ENCODE results near the gene HMGCL. TPM values are rescaled to one million over a fixed set of nuclear protein-coding genes. Genes with fewer than 3 reads are reported as not detected.

HMGCL gene
- total RNA-seq, 1 donor from 2014 or later = 26.8 TPM

- DNase-seq (ENCODE audit: low spot score) = no peak
- Mint-ChIP-seq H3K36me3 (ENCODE audit: low read depth) (peaks cover 35% of the 10 kb centered on the region), H3K4me1 (ENCODE audit: low read depth) (peaks cover under 1% of the 10 kb centered on the region), H3K4me3 (ENCODE audit: unreplicated experiment) (no peak overlapping the region), H3K9me3 (ENCODE audit: low read depth) (no peaks in the 10 kb centered on the region), H3K27me3 (ENCODE audit: low read depth) (no peaks in the 10 kb centered on the region), H3K27ac (ENCODE audit: unreplicated experiment) (no peak overlapping the region)
- TF ChIP-seq CTCF (IDR thresholded peaks at IDR 0.05) = no peak
These were observed 72.3 kb downstream of the HMGCL start for GRCh38 chr1:23752909-23753308.

Other genes with a start within 250 kb of the HMGCL start
- gene RPL11, start 133.6 kb downstream of the HMGCL start, total RNA-seq = 485 to 589 TPM (median 492 TPM) in 3 replicates
- gene ELOA, start 82.0 kb downstream of the HMGCL start, total RNA-seq = 41.7 to 47.8 TPM (median 42.9 TPM) in 3 replicates
- gene PITHD1, start 47.0 kb downstream of the HMGCL start, total RNA-seq = 36.2 to 36.5 TPM (median 36.4 TPM) in 3 replicates
- gene LYPLA2, start 34.3 kb downstream of the HMGCL start, total RNA-seq = 39.8 to 43.0 TPM (median 40.4 TPM) in 3 replicates
- 24.9 to 34.0 TPM (median 25.7 TPM) in 3 replicates for gene GALE, start 24.7 kb downstream of the HMGCL start, total RNA-seq
- 14.6 to 15.9 TPM (median 15.6 TPM) in 3 replicates for gene FUCA1, start 42.9 kb upstream of the HMGCL start, total RNA-seq
- not detected in 3 replicates for gene CNR2, start 87.9 kb upstream of the HMGCL start, total RNA-seq
- gene PNRC2, start 134.4 kb upstream of the HMGCL start, total RNA-seq = 52.9 to 62.6 TPM (median 54.2 TPM) in 3 replicates
- 86.0 to 113 TPM (median 92.0 TPM) in 3 replicates for gene SRSF10, start 154.9 kb upstream of the HMGCL start, total RNA-seq